HG02840 (cell line): ENCODE results near the gene PSG5.
"Not testable (repeated sequence)": the region's sequence is repeated elsewhere in the genome, so short reads cannot be mapped to it uniquely, and the experiment has no call there.

Experiments used
- ATAC-seq: cut with Tn5 transposase; IDR thresholded peaks from one replicate; pipeline ENCODE4 v1.9.1; 2021; ENCODE audit warnings: mild to moderate bottlenecking, moderate library complexity, moderate number of reproducible peaks; ENCODE audit not compliant: unreplicated experiment, low FRiP score

PSG5 gene

DNA sequence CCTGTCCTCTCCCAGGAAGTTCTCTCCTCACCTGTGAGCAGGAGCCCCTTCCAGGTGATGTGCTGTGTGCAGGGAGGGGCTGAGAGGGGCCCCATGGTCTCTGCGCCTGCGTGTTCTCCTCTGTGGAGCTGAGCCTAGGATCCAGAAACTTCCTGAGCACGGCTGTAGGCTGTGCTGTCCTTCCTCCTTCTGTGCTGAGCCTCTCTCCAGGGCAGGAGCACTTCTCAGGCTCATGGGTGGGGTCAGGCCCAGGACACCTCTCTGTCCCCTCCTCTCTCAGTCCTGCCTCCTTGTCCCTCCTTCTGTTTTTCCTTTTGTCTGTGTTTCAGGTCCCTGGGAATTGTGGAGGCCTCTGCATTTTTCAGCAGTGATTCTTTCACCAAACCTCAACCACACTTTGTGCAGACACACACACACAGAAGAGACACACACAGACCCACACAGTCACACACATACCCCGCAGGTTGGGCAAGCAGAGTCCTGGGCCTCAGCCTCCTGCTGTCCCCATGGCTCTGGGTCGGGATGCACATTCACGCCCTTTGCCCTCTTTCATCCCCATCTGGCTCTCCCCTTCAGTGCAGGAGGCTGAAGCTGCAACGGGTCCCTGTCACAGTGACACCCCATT is at the start of gene PSG5:
TSS of gene PSG5 (minus strand) at position 226 of the 625 bp plus-strand sequence. CDS start at position 95, 131 bp downstream.
- not testable (repeated sequence) for ATAC-seq

- ATAC-seq = not testable (repeated sequence)
These were observed 49.4 kb upstream of the PSG5 start for GRCh38 chr19:43235686-43236085.

DNA sequence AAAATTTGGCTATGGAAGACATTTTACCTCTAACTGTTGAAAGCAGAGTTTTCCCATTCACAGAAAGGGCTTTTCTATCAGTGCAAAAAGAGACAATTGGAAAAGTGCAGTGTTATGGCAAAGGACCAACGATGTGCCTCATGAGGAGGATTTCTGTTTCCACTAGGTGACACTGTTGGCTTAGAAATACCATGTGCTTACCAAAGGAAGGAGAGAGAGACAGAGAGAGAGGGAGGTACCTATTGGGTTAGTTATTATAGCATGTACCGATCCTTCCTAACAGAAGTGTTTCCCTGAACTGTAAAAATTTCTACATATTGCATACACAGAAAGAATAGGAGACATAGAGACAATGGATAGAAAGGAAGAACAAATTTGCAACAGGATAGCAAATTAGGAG is 43.0 kb upstream of the PSG5 start:
- no peak for ATAC-seq

GRCh38 chr19:43228730-43229129 is 42.4 kb upstream of the PSG5 start:
- not testable (repeated sequence) for ATAC-seq

- ATAC-seq = not testable (repeated sequence)
These were observed 40.6 kb upstream of the PSG5 start for GRCh38 chr19:43226986-43227385.

DNA sequence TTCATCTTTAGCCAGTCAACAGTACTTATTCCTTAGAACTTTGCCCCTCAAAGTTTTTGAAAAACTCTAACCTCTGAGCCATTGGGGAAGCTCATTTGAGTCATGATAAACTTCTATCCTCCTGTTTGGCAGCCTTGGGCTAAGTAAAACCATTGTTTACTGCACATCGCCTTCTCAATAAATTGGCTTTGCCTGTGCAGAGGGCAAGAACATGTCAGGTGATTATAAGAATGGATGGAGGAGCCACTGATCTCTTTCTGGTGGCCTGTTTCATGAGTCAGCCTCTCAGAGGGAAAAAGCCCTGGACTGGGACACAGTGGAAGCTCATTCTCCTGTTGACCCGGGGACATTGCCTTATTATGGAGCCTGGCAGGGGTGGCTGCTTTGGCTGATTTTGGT is 38.5 kb upstream of the PSG5 start:
- ATAC-seq = no peak

DNA sequence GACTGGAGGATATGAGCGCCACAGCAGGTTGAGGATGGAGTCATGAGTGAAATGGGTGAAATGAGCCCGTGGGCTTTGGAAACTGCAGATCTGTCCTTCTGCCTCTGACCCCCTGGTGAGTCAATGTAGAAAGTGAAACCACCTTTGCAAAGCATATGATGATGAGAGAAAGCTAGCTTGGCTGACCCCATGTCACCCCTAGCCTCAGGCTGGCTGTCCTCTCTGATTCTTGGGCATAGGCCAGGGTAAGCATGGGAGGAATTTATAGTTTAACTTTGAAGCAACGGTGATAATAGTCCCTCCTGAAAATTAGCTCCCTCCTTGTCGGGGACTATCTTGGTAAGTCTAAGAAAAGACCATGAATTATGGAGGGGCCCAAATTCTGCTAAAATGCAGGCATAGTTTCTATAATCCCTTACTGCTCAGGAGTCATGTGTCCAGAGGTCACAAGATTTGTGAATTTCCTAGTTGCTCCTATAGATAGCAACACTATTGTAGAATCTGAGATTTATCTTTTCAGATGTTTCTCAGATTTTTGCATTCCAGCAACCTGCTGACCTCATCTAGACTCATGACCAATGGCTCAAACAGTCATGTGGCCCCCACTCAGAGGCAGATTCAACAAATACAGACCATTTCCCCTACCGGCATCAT is 38.0 kb upstream of the PSG5 start:
- not testable (repeated sequence) for ATAC-seq

DNA sequence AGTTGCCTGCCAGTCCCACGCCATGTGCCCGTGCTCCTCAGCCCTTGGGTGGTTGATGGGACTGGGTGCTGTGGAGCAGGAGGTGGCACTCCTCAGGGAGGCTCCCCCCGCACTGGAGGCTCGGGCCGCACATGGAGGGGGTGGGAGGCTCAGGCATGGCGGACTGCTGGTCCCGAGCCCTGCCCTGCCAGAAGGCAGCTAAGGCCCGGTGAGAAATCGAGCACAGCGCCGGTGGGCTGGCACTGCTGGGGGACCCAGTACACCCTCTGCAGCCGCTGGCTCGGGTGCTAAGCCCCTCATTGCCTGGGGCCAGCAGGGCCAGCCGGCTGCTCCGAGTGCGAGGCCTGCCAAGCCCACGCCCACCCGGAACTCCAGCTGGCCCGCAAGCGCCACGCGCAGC is 35.6 kb upstream of the PSG5 start:
- ATAC-seq = not testable (repeated sequence)

GRCh38 chr19:43219136-43219535 is 32.8 kb upstream of the PSG5 start:
- ATAC-seq = not testable (repeated sequence)

DNA sequence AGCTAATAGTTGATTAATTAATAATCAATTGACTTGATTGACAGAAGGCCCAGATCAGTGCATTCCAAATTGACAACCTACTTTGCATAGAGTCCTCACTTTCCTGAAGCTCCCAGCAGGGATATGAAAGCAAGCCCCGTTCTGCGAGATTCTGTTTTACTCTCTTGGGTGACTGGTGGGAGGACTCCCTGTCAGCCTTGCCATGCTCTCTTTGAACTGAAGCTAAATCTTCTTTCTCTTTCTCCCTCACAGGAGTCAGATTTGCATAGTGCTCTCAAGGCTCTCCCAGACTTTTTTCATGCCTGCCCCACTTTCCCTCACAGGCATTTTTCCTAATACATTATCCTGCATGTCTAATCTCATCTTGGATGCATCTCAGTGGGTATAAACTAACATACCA is 29.5 kb upstream of the PSG5 start:
- not testable (repeated sequence) for ATAC-seq

DNA sequence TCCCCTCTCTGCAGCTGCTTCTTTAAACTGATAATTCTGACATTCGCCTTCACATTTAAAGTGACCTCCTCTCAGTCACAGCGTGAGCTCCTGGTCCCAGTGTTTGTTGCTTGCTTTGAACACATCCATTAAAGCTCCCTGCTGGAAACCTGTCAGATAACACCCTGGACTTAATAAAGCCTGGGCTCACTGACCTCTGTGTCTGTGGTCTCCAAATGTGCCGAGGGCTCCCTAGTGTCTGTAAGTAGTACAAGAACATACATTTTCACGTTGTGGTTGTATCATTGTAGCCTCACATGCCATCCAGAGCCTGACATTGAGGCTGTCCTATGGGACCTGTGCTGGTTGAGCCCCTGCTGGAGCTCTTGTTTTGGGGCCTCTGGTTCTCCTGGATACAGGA is 21.7 kb upstream of the PSG5 start:
- ATAC-seq = no peak

DNA sequence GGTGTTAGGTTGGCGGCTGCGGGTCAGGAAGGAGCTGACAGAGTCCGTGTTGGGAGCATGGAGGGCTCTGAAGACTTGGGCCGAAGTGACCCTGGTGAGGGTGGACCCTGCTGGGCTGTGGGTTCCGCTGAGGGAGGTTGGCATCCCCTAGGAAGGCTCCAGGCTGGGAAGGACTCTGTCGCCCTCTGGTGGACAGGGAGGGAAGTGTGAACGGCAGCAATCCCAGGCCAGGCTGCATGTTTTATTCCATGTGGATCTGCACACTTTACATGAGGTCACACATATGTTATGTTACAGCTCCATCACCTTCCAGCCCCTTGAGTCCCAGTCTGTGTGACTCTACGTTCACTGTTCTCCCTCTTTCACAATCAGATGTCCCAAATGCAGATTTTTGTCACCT is 20.8 kb upstream of the PSG5 start:
- ATAC-seq = not testable (repeated sequence)

DNA sequence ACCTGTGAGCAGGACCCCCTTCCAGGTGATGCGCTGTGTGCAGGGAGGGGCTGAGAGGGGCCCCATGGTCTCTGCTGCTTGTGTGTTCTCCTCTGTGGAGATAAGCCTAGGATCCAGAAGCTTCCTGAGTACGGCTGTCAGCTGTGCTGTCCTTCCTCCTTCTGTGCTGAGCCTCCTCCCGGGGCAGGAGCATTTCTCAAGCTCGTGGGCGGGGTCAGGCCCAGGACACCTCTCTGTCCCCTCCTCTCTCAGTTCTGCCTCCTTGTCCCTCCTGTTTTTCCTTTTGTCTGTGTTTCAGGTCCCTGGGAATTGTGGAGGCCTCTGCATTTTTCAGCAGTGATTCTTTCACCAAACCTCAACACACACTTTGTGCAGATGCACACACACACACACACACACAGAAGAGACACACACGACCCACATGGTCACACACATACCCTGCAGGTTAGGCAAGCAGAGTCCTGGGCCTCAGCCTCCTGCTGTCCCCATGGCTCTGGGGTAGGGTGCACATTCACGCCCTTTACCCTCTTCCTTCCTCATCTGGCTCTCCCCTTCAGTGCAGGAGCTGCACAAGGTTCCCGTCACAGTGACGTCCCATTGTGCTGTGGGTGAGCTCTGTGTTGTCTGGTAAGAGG is 19.3 kb upstream of the PSG5 start, which contains the start of gene PSG4:
TSS of gene PSG4 (minus strand) at position 168 of the 635 bp plus-strand sequence. CDS start at position 66, 102 bp downstream.
- ATAC-seq = not testable (repeated sequence)

DNA sequence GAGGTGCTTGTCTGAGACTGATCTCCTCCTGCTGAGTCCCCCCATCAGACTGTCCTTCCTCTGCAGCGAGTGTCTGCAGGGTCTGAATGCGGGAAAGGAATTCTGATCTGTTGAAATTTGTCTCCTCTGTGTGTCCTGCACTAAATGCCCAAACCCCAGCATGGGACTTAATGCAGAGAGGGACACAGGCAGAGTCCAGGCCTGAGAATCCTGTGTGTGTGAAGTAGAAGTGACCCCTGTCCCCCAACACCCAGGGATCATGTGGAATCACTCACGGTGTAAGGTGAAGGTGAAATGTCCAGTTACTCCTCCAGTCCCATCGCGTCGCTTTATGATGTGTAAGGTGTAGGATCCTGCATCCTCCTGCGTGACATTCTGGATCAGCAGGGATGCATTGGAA is 17.3 kb upstream of the PSG5 start:
- not testable (repeated sequence) for ATAC-seq

GRCh38 chr19:43201891-43202290 is 15.6 kb upstream of the PSG5 start:
- ATAC-seq = not testable (repeated sequence)

DNA sequence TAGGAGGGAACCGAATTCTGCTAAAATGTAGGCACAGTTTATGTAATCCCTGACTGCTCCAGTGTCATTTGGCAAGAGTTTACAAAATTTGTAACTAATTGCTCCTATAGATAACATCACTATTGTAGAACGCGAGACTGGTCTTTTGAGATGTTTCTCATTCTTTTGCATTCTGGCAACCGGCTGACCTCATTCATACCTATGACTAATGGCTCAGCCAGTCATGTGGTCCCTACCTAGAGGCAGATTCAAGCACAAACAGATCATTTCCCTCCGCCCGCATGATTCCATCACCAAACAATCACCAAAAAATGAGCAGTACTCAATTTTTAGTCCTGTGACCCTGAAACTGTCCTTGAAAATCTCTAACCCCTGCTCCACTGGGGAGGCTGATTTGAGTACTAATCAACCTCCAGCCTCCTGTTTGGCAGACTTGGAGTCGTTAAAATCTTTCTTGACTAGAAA is 15.0 kb upstream of the PSG5 start:
- ATAC-seq = not testable (repeated sequence)

DNA sequence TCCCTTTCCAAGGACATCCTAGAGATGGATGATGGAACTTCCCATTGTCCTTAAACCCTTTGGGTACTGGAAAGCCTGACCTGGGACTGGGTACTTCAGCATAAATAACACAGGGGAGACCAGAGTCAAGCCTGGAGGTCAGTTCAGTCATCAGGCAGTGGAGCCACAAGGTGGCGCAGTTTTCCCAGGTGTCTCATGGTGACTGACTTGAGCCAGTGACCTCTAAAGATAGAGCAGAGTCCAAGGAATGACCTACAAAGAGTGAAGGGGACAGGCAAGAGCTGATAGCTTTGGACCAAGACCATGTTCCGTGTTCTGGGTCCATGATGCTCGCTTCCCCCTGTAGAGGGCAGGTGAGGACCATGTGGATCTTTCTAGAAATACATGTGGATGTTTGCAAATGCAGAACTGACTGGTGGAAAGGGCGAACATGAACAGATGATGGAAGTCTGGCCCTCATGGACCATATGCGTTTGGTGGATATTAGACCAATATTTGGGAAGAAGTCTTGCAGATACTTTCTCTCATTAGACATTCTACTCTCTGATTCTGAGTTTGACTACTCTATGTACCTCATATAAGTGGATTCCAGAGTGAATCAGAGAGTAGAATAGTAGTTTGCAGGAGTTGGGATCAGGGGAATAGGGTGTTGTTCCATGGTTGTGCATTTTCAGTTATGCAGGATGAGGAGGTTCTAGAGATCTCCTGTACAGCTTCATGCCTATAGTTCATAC is 12.5 kb upstream of the PSG5 start:
- ATAC-seq = not testable (repeated sequence)

DNA sequence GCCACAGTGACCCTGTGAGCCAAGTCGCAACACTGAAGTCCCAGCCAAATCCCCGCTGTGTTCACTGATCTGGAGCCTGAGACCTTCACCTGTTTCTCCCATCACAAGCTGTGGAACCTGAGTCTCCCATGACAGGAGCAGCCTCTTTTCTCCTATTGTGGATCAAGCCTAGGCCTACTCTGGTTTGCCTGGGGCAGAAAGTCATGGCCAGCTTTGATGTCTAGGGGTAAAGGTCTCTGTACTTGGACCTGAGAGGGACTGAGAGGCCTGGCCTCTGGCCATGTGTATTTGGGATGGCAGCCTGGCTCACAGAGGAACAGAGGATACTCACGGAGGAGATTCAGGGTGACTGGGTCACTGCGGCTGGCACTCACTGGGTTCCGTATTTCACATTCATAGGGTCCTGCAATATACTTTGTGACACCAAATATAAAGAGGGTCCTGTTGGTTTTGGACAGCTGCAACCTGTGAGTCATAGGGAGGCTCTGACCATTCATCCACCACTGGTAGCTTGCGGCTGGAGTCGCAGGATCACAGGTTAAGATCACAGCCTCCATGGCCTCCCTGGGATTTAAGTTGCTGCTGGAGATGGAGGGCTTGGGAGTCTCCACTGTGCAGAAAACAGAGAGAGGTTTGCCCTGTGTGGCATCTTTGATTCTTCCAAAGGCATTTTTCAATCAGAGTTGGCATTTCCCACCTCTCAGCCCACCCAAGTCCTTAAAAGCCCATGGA is 11.5 kb upstream of the PSG5 start:
- not testable (repeated sequence) for ATAC-seq

- ATAC-seq = not testable (repeated sequence)
These were observed 8.1 kb upstream of the PSG5 start for GRCh38 chr19:43194397-43194796.
